Limb (tissue), 2 donors: ENCODE data around the gene KTI12.
A peak's percentile ranks its signal among the peaks of the same experiment; 100 is the strongest.
"Not testable (repeated sequence)": the region's sequence is repeated elsewhere in the genome, so short reads cannot be mapped to it uniquely, and the experiment has no call there.

Source experiments
- DNase-seq, 2 donors: peaks; one replicate each; pipeline ENCODE4 v3.0.0-alpha.2; 2016; ENCODE audit errors: extremely low spot score in 2 of 2

The KTI12 gene

DNA sequence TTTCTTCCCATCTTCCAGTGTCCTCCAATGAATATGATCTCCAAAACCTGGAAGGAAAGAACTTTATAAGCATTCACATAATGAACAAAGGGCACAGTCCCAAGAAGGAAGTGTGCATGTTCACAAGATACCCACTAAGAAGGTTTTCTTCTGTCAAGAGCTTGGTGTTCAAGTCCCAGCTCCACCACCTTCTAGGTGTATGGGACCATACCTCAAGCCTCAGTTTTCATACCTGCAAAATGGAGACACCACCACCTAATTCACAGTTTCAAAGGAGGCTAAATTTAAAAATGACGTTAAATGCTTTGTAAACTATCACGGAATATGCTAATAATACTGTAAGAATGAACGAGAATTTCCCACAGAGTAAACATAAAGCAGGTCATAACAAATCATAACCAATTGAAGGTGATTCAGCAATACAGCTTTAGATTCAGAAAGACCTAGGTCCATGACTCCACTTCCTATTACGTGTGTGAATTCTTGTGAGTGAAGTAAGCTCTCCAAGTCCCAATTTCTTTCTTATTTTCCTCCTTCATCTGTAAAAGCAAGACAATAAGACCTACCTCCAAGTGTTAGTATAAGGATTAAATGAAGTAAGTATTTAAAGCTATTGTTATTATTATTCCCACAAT lies 8.1 kb upstream of the KTI12 start:
- DNase-seq: no peak

DNA sequence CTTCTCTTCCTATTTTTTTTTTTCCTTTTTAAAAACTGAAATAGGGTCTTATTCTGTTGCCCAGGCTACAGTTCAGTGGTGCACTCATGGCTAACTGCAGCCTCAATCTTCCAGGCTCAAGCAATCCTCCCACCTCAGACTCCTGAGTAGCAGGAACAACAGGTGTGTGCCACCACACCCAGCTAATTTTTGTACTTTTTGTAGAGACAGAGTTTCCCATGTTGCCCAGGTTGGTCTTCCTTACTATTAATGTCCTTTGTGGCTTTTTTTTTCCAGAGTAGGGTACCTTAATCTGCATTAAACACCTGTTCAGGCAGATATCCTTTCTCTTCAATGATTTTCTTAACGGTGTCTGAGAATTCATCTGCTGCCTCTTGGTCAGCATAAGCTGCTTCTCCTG lies 4.3 kb upstream of the KTI12 start:
- DNase-seq: no peak

DNA sequence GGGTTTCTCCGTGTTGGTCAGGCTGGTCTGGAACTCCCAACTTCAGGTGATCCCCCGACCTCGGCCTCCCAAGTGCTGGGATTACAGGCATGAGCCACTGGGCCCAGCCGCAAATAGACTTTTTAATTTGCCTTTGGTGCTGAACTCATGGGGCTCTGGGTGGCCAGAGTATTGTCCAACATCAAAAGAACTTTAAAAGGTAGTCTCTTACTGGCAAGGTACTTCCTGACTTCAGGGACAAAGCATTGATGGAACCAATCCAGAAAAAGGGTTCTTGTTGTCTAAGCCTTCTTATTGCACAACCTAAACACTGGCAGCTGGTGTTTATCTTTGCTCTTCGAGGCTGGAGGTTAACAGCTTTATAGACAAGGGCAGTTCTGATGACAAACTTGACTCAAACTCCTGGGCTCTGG lies 3.8 kb upstream of the KTI12 start:
- no peak for DNase-seq

DNA sequence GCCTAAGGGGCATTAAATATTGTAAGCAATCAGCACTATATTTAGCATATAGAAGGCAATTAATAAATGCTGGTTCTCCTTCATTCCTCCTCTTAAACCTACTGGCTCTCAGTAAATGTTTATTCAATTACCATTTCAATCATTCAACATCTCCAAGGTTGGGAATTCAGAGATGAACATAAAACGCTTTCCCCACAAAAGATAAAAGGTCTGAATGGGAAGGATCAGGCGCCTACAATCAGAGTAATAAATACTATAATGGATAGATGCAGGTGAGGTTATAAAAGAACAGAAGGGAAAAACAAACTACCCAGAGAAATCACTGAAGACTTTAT lies 407 bp upstream of the KTI12 start:
- DNase-seq: no peak

DNA sequence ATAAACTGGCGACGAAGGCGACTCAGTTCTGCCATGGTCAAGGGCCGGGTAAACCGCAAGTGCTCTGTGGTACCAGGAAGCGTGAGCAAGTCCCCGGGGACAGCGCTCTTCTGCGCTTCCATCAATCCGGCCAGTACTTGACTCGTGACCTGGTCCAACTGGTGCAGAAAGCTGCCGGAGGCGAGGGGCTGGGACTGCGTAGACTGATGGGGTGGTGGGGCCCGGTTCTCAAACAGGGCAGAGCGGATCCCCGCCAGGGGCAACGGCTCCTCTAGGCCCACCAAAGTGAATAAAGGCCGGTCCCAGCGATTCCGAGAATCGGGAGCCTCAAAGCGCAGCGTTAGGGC lies 852 bp downstream of the KTI12 start:
- peak; percentile 5 to 48 for DNase-seq

DNA sequence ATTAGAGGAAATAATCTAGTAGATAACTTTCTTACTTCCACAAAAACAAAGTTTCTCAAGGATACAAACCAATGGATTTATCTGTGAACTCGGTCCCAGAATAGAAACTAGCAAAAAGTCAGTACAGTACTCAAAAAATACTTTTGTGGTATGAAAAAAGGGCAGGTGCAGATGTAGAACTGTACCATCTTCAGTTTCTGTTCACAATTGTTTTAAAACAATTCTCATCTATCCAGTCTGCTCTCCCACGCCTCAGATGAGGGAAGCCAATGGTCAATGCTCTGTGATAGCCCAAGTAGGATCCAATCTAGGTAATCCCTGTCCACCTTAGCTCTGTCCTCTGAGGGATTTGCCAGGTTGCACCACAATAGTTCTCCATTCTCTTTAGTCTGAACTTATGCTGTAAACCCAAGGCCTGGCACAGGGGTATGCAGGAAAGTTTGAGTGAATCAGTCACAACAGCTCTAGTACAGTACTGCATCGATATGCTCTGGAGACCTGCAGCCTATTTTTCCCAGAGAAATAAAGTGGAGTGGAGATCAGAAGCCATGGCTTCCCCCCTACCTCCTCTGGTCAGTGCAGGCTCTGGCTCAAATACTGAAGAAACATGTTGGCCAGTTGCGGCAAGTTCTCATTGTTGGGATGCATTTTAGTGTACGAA lies 1.4 kb downstream of the KTI12 start:
- no peak for DNase-seq

DNA sequence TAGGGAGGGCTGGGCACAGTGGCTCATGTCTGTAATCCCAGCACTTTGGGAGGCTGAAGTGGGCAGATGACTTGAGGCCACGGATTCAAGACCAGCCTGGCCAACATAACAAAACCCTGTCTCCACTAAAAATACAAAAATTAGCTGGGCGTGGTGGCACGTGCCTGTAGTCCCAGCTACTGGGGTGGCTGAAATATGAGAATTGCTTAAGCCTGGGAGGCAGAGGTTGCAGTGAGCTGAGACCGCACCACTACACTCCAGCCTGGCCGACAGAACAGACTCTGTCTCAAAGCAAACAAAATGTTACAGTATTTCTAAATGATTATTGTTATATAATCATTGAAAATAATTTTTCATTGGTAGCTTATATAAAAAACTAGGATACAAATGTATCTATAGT lies 4.8 kb downstream of the KTI12 start:
- DNase-seq: not testable (repeated sequence)

DNA sequence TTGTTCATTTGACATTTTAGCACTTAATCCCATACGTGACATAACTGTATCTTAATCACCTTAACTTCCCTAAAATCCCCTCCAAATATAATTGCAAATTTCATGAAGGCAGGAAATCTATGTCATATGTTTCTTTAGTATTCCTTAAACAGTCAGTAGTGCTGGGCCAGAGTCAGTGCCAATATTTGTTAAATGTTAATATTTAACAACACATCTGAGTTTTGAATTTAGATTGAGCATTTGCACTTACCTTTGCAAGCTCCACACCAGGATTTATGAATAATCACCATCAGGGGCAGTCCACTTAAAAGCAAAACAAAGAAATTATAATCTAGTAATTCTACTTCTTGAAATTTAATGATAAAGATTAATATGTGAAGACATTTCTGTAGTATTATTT lies 5.3 kb downstream of the KTI12 start:
- no peak for DNase-seq

DNA sequence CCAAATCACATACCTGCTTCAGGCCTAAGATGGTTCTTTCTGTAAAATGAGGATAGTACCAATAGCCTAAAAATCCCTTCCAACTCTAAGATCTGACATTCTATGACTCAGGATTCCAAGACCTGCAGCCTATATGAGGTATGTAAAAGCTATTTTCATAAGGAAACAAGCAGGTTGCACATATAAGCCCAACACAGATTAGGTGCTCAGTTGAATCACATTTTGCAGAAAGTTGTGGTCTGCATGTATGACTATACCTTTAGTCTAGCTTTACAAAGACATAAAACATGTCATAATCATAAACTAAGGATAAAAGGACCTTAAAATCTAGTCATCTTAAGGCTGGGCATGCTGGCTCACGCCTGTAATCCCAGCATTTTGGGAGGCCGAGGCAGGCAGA lies 7.3 kb downstream of the KTI12 start:
- DNase-seq: no peak

DNA sequence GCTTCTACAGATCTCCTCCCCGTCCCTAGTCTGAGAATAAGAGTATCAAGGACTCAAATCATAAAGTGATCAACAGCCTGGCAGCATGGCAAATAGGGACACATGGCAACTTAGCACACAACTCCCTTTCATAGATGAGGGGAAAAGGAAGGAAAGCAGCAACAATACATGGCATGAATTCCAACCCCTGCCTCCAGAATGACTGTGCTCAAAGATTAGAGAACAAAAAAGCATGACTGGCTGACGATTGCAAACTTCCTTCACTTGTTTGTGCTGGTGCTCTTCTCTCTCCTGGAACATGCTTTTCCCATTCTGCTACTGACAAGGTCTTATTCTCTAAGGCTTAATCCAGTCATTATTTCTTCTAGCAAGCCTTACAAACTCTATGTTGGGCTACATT lies 11.5 kb downstream of the KTI12 start:
- no peak for DNase-seq

DNA sequence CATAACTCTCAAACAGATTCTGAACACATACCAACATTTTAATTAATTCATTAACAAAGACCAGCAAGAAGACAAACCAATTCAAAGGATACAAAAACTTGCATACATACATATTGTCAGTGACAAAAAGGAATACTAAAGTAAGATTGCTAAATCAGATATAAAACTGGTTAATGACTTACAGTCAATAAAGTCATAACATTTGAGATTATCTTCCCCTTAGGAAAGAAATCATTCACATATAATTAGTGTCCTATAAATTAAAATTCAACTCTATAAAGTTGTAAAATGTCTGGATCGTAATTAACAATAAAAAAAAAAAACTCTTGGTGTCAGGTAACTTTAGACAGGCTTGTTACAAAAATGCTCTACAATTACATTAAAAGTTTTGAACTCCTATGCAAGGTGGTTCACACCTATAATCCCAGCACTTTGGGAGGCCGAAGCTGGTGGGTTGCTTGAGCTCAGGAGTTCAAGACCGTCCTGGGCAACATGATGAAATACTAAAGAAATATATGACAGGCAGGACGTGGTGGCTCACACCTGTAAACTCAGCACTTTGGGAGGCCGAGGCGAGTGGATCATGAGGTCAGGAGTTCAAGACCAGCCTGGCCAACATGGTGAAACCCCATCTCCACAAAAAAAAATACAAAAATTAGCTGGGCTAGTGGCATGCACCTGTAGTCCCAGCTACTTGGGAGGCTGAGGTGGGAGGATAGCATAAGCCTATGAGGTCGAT lies 25.4 kb downstream of the KTI12 start:
- DNase-seq: no peak

DNA sequence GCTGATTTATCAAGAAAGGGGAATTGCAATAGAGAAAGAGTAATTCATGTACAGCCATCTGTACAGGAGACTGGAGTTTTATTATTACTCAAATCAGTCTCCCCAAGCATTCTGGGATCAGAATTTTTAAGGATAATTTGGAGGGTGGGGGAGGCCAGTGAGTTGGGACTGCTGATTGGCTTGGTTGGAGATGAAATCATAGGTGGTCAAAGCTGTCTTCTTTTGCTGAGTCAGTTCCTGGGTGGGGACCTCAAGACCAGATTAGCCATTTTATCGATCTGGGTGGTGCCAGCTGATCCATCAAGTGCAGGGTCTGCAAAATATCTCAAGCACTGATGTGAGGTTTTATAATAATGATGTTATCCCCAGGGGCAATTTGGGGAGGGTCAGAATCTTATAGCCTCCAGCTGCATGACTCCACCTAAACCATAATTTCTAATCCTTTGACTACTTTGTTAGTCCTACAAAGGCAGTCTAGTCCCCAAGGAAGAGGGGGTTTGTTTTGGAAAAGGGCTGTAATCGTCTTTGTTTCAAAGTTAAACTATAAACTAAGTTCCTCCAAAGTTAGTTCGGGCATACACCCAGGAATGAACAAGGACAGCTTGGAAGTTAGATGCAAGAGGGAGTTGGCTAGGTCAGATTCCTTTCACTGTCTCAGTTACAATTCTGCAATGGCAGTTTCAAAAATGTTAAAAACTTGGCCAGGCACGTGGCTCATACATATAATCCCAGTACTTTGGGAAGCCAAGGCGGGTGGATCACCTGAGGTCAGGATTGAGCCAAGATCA lies 26.2 kb downstream of the KTI12 start:
- DNase-seq: no peak

DNA sequence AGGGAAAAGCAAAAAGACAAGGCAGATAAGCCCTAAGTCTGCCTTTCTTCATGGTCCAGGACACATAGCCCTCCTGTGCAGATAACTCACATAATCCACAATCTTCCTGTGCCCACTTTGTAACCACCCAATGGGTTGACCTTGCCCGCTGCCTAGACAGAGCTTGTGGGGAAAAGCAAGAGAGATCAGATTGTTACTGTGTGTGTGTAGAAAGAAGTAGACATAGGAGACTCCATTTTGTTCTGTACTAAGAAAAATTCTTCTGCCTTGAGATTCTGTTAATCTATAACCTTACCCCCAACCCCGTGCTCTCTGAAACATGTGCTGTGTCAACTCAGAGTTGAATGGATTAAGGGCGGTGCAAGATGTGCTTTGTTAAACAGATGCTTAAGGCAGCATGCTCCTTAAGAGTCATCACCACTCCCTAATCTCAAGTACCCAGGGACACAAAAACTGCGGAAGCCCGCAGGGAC lies 27.5 kb downstream of the KTI12 start:
- not testable (repeated sequence) for DNase-seq

DNA sequence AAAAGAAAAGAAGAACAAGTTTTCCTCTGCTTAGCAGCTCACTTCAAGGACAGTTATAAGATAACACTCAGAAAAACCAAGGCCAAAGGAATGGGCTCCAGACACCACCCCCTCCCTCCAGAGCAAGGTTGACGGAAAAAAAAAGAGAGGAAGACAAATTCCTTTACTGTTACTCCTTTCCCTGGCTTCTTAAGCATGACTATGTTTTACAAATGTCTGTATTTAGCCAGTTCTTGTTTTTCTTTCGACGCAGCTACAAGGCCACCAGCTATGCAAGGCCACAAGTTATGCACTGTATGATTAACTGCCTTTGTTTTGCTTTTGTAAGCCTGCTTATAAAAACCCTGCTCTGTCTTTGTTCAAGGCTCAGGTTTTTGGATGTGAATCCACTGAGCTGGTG lies 28.1 kb downstream of the KTI12 start:
- not testable (repeated sequence) for DNase-seq

DNA sequence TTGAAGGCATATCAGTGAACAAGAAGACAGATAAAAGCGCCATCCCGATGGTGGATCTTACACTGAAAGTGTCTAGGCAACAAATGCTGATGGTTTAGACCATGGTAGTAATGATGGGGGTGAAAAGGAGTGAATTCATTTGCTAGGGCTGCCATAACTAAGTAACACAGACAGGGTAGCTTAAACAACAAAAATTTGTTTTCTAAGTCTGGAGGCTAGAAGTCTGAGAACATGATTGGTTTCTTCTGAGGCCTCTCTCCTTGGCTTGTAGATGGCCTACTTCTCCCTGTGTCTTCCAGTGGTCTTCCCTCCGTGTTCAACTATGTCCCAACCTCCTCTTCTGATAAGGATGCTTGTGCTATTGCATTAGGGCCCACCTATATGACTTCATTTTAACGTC lies 29.7 kb downstream of the KTI12 start:
- DNase-seq: no peak

DNA sequence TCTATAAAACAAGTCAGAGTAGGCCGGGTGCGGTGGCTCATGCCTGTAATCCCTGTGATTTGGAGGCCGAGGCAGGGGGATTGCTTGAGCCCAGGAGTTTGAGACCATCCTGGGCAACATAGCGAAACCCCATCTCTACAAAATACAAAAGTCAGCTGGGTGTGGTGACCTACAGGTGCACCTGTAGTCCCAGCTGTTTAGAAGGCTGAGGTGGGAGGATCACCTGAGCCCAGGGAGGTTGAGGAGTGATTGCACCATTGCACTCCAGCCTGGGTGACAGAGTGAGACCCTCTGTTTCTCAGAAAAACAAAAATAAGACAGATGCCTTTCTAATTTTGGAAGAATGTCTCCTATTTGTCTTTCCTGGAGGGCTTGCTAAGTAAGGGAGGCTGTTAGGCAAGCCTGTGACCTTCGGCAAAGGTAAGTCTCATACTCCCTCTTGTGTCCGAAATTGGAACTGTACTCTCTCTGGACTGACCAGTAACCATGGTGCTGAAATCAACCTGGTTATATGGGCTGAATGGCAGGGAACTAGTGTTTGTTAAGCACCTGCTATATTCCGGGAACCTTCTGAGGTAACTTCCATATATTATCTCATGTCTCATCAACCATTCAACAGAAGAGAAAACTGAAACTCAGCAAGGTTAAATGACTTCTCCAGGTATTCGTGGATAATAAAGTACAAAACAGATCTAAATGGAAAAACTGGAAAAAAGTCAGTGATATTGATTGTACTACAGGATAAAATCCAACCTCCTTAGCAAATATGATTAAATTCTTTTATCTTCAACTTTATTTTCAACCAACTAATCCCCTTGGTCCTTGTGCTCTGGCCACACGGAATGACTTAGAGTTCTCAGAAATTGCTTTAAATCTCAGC lies 31.3 kb downstream of the KTI12 start:
- peak; percentile 47 to 82 for DNase-seq

DNA sequence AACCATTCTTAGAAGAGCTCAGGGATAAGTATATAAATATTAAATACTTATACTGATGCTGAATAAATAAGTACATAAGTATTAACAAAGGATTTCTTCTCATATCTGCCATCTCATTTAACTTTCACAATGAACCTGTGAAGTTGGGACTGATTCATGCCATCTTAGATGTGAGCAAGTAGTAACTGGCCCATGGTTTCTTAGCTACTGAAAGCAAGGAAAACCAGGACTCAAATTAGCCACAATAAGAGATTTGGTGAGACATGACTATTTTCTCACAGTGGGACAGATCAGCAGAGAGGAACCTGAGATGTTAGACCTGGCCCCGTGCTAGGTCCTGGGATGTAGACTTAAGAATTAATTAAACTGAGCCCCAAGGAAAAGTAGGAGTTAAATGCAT lies 34.9 kb downstream of the KTI12 start:
- no peak for DNase-seq

DNA sequence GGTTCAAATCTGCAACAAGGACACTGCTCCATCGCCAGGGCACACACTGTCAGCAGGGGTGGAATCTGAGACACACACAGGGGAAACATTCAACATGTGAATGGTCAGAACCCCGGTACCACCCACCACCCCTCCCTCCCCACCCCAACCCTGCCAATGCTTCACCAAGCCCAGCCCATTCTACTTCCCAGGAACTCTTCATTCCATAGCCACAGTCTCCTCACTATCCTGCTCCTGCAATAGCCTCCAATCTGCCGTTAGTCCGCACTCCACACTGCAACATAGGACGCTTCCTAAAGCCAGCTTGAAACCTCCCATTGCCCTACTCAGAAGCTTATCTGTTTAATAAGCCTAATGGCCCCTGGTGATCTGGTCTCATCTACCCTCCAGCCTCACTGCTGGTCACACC lies 35.6 kb downstream of the KTI12 start:
- DNase-seq: no peak

DNA sequence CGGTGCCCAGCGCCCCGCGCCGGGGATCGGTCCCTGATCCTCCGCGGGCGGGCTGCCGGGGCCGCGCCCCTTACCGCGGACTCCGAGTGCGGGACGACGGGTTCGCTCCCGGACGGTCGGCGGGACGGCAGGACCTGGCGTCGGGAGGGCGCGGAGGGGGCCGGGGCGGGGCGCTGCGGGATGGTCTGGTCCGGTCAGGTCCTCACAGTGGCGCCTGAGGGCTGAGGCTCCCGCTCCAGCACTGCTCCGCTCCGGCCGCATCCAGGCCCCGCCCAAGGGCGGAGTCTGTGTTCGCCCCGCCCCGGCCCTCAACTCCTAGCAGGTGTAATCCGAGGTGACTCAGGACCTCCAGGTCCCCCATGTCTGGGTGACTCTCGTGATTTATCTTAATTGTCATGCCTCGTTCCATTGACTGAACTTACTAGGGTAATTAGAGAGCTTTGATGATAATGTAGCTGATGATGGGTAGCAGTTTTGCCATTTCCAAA lies 43.1 kb downstream of the KTI12 start, which contains the start of gene RAB3B:
TSS of gene RAB3B (minus strand) at position 223 of the 488 bp plus-strand sequence. CDS start 13,583 bp downstream, outside the sequence.
- peak in 1 of 2 donors; percentile 82 for DNase-seq

DNA sequence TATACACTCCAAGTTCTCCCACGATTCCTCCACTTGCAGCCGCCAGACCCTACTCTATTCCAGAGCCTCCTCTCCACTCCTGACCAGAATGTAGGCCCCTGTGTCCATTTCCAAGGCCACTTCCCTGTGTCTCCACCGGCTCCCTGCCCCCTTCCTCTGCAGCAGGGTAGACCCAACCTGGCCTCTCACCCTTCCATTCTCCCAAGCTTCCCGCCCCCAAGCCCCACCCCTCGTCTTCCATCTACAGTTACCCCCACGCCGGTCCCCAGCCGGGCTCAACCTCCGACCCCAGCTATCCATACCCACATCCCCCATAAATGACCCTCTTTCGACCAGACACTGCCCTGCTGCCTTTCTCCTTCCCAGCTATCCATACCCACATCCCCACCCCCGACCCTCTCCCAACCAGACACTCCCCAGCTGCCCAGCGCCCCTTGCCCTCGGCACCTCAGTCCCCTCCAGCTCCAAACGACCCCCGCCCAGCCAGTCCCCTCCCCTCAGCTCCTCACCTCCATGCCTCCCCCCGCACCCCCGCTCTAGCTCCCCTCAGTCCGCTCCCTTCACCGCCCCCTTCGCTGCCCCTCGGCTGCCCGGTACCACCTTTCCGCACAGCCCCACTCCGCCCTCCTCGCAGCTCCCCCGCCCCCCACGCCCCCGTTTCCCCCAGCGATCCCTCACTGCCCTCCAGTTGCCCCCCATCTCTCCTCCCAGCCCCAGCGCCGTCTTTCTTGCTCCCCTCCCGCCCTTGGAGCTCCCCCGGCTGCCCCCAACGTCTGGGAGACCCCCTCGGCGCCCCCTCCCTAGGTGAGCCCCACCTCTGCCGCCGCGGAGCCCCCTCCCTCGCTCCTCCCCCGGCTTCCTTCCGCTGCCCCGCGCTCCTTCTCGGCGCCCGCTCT lies 43.8 kb downstream of the KTI12 start:
- DNase-seq: peak in 1 of 2 donors; percentile 42
